ENCODE measurements around the gene GCLM.

- TF ChIP-seq CTCF (IDR thresholded peaks at IDR 0.05; ENCODE audit: insufficient read depth, low read length, poor library complexity, severe bottlenecking) = no peak
- TF ChIP-seq EZH2phosphoT487 (conservative IDR thresholded peaks at IDR 0.05; ENCODE audit: low read length) = no peak
These were observed 10.6 kb upstream of the GCLM start for GRCh38 chr1:93919780-93920179.

Data from SU-DHL-6 (cell line).